GM21717 (cell line): ENCODE data around the gene CCDC33.
"Not testable (repeated sequence)": the region's sequence is repeated elsewhere in the genome, so short reads cannot be mapped to it uniquely, and the experiment has no call there.

Experiments used
- ATAC-seq: cut with Tn5 transposase; IDR thresholded peaks from one replicate; pipeline ENCODE4 v1.9.1; 2021; ENCODE audit warnings: mild to moderate bottlenecking, moderate library complexity; ENCODE audit not compliant: unreplicated experiment

Gene CCDC33

DNA sequence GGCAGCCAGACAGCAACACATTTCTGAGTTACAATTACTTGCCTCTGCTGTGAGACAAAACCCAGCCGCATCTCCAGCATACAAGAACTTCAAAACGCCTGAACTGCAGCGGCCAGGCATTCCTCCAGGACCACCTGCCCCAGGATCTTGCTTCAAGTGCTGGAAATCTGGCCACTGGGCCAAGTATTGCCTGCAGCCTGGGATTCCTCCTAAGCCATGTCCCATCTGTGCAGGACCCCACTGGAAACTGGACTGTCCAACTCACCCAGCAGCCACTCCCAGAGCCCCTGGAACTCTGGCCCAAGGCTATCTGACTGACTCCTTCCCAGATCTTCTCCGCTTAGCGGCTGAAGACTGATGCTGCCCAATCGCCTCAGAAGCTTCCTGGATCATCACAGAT lies 119.9 kb downstream of the CCDC33 start:
- ATAC-seq = not testable (repeated sequence)

DNA sequence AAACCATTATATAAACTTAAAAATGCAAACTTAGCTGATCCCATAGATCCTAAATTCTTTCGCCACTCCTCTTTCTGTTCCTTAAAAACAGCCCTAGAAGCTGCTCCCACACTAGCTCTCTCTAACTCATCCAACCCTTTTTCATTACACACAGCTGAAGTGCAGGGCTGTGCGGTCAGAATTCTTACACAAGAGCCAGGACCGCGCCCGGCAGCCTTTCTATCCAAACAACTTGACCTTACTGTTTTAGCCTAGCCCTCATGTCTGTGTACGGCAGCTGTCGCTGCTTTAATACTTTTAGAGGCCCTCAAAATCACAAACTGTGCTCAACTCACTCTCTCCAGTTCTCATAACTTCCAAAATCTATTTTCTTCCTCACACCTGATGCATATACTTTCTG lies 121.4 kb downstream of the CCDC33 start:
- not testable (repeated sequence) for ATAC-seq

DNA sequence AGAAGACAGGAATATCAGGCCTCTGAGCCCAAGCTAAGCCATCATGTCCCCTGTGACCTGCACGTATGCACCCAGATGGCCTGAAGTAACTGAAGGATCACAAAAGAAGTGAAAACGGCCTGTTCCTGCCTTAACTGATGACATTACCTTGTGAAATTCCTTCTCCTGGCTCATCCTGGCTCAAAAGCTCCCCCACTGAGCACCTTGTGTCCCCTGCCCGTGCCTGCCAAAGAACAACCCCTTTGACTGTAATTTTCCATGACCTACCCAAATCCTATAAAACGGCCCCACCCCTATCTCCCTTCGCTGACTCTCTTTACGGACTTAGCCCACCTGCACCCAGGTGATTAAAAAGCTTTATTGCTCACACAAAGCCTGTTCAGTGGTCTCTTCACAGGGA lies 123.2 kb downstream of the CCDC33 start:
- ATAC-seq = not testable (repeated sequence)

DNA sequence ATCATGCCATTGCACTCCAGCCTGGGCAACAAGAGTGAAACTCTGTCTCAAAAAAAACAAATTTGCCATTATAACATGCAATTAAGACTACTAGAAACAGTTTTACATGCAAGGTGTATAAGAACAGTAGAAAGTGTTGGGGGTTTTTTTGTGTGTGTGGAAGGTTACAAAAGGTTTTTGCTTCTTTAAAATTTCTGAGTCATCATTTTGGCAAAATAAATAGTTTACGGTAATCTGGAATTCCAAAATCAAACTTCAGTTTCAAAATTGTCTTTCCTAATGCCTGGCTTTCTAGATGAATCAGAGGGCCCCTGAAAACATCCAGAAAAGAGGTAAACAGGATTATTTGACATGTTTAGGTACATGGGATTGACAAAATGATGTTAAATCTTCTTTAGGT lies 124.7 kb downstream of the CCDC33 start:
- not testable (repeated sequence) for ATAC-seq

DNA sequence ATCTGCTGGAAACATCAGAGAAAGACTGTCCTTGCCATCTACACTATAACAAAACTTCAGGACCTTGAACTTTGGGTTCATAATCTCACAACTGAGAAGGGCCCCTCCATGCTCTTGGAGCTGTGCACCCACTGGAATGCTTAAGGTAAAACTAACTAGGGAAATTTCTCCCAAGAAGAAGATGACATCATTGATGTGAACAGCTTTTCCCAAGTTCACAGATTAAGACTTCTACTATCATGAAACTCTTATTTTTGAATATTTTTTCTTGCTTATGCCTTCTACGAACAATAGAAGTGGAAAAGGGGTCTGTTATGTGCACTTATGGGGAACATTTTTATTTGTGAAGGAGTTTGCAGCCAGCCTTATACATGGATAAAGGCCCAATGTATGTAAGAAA lies 126.4 kb downstream of the CCDC33 start:
- no peak for ATAC-seq

DNA sequence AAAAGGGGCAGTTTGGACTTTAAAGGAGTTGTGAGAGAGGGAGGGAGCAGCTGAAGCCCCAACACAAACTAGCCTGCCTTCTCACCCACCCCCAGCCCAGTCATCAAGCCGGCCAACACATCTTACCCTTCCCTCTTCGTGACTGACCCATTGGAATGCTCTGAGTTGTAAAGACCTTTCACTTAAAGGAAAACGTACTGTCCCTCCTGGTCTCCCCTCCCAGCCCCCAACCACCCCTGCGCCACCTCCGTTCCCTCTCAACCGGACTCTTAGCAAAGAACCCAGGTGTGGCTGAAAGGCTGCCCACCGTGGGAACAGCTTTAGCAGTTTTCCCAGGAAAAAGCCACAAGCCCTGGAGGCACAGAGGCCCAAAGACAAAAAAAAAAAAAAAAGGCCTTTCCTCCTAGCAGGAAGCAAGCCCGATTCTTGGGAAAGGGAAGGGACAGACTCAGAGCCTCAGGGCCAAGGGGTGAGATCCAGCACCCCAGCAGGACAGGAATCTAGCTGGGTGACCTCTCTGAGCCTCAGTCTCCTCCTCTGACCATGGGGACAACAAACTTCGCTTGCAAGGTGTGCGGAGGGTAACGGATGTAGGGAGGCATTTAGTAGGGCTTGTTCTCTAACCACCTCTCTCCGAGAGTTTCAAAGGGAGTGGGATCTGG lies 128.9 kb downstream of the CCDC33 start:
- no peak for ATAC-seq

DNA sequence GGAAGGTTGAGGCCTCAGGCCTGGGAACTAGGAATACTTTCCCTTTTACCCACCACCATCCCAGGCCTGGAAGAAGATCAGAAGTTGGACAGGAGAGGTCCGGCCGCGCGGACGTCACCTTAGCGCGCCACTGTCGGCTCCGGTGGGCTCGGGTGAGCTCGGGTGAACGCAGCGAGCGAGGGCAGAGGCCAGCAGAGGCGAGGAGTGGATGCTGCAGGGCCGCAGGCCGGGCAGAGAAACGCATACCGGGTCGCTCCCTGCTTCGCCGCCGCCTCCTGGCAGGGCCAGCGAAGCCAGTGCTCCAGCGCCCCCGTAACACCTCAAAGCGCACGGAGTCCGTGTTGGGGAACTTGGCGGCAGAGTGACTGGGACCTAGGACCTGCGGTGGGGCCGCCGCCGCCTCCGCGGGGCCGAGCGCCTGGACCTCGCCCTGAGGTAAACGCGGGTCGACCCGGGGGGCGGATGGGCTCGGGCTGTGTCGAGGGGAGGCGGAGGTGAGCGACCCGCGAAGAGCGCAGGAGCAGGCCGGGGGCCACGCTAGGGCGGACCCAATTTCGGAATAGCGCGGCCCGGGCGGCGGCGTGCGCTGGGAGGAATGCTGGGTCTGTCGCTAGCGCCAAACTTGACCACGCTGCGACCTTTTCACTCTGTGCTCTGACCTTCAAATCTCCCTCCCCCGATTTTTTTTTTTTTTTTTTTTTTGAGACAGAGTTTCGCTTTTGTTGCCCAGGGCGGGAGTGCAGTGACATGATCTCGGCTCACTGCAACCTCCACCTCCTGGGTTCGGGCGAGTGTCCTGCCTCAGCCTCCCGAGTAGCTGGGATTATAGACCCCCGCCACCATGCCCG lies 129.7 kb downstream of the CCDC33 start:
- ATAC-seq = no peak

DNA sequence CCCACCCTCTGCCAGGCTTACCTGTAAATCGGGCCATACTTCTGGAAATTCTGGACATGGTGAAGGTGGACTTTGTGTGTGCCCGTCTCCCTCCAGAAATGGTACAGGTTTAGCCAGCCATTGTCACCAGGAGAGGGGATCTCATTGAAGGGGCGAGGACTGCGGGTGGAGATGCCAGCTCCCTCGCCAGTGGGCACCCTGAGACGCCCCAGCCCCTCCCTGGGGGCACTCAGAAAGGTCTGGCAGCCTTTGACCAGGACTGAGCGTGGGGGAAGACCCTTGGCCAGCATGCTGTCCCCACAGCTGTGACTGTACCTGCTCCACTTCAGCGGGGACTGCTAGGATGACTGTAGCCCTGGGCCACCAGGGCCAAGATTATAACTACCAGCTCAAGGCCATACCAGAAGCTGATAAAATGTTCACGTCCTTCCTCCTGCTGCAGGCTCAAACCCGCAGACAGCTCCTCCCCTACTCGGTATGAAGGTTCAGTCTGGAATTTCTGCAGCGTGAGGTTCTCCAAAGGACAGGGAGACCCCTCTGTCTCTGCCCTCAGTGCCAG lies 131.2 kb downstream of the CCDC33 start, which contains the start of gene CYP11A1:
TSS of gene CYP11A1 (minus strand) at position 351 of the 559 bp plus-strand sequence. CDS start at position 290, 61 bp downstream.
- no peak for ATAC-seq

DNA sequence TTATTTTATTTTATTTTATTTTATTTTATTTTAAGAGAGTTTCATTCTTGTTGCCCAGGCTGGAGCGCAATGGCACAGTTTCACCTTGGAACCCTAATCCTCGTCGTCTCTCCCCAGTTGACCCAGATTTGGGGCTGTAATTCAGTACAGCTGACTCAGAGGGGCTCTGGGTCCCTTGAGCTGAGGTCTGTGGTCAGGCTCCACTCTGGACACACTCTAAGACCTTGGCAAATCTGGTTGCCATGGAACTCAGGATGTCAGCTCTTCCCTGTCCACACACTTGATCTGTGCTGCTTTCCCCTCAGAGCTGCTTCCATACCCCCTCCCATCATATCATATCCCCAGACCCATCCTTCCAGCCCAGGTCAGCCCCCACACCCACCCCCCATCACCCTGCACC lies 132.0 kb downstream of the CCDC33 start:
- no peak for ATAC-seq

DNA sequence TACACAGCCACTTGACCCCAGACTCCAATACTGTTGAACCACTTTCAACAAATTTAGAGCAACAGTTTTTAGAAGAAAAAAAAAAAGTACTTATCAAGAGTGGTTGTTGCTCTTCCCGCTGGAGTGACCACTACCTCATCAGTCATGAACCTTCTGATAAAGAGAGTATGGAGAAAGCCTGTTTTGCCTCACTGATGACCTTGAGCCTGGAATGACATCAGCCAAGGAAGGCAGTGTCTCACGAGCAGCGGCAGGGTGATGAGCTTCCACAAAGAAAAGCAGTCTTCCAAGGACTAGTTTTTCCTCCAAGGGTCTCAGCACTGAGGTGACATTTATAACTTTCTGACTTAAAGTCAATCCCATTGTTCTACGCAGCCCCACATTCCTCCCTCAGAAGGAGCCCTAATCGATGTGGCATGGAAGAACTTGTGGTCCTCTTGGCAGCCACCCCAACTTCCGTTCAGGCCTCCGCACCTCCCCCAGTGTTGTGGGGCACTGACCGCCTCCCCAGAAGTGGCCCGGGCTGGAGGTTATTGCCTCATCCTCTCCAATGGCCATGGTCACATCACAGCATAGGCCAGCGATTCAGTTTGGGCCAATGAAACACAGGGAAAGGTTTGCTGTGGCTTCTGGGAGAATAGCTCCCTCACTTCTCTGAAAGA lies 133.1 kb downstream of the CCDC33 start:
- ATAC-seq = no peak

DNA sequence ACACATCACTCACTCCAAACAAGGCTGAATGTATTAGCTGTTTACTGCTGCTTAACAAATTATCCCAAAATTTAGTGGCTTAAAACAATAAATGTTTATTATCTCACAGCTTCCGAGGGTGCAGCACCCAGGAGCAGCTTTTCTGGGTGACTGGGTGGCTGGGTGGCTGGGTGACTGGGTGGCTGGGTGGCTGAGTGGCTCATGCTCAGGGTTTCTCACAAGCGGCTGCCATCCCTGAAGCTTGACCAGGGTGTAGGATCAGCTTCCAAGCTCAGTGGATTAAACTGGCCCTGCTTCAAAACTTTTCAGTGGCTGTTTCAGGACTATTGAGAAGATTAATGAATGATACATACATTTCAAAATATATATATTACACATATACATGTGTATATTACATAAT lies 133.6 kb downstream of the CCDC33 start:
- ATAC-seq = no peak

DNA sequence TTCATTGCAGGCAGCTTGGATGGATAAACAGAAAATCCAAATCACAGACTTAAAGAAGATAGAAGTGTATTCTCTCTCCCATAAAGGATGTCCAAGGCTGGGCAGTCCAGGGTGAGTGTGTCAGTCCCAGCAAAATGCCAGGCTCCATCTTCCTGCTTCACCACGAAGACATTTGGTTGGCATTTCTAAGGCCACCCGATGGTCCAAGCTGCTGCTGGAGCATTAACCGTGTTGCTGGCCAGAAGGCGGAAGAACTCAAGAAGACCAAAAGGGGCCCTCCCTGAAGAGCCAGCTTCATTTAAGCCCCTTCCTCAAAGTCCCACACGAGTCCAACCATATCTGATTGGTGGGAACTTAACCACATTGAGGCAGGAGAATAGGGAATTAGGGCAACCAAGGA lies 134.3 kb downstream of the CCDC33 start:
- no peak for ATAC-seq

DNA sequence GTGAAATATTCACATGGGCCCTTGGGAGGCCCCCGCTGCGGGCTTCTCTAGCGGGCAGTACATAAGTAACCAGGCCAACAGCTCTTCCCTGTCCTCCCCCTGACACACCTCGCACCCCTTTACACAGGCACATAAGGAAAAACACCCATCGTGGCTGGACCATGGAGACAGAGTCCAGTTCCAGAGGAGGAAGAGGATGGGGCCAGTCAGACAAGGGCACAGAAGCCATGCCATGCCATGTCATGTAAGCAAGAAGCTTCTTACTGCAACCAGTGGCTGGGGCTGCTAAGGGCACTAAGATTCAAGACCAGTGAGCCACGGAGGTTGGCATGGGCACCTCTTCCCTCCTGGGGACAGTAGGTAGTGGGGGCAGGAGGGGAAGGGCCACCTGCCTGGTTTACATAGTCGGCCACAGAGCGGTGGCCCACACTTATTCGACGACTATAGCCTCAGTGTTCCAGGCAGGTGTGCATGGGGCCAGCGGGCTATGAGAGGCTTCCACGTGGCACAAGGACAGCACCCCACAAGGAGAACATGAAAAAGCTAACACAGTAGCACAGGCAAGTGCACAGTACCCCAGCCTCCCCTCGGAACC lies 137.0 kb downstream of the CCDC33 start:
- no peak for ATAC-seq

DNA sequence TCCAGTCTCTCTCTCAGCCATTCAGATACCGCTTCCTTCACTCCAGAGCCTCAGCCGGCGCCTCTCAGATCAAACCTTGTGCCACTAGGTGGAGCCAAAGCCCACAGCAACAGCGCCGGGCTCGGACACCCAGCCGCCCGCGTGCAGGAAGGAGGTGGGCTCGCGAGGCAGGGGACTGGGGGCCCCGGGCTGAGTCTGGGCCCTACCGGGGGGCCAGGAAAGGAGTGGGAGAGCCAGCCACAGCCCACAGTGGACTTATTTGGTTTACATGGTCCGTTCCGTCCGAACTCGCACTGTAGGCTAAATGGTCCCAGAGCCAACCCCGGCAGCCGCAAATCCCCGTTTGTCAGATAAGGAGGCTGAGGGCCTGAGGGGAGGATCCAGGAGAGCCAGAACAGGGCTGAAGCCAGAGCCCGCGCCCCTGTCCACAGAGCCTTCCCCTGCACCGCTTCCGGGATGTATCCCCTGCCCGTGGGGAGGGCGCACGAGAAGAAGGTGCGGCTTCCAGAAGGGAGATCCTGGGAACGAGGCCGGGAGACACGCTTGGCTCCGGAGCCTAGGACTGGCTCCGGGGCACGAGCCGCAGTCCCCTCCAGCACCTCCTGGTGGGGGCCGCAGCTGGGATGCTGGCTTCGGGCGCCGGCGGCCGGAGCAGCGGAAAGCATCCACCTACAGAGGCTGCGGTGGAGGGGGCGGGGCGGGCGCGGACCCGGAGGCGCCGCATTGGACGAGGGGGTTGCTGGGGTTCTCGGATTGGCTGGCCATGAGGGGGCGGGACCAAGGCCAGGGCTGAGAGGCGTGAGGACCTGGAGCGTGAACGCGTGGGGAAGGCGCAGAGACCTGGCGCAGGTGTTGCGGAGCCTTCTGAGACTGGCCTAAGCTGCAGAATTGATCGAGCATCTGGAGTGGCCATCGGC lies 137.9 kb downstream of the CCDC33 start:
- peak; percentile 50 for ATAC-seq

DNA sequence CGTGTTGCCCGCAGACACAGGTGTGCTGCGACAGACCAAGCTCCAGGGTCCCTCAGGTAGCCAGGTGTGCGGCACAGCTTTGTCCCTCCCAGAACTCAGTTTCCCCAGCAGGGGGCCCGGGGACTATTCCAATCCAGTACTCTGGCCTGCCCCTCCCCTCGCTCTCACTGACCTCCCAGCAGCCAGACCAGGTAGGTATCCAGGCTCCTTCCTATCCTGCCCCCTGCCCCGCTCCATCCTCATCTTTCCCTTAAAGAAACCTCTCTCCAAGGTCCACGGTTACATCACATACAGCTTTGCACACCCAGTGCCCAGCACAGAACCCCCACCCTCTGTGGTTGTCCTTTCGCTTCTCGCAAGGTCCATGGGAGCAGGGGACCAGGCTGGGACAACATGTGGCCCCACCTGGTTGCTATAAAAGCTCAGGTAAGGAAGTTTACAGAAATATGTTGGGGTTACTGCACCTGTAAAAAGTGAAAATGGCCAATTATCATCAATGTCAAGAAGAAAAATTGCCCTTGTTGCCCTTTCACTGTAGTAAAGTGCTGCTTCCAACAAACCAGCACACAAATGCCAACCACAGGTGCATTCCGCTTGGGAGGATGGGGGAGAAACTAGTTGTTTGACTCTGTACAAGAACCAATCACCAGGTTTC lies 138.6 kb downstream of the CCDC33 start:
- ATAC-seq = no peak

DNA sequence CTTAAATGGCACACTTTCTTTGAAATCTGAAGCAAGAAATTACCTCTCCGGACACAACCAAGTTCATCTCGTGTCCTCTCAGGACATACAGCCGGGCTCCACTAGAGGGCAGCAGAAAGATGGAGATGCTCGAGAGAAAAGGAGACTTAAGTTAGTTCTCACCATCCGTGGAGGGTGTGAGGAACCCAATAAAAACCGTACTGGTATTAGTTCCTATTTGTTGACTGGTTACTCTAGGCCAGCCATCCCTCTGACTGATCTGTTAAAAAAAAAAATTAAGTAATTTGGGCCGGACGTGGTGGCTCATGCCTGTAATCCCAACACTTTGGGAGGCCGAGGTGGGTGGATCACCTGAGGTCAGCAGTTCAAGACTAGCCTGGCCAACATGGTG lies 139.2 kb downstream of the CCDC33 start:
- ATAC-seq = no peak

DNA sequence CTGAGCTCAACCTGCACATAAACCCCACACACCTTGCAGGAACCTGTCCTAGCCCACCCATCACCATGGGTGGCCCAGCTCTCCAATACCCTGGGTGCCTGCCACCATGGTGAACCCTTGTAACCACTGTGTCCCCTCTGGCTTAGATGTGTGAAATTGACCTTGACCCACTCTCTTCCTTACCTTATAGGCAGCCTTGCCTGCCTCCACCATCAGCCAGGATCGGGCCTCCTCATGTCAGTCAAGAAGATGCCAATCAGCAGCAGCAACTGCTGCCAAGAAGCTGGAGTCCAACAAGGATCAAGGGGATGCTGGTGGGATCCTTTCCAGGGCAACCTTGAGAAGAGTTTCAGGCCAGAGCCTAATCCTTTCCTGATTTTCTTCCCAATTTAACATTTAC lies 140.1 kb downstream of the CCDC33 start:
- ATAC-seq = no peak

DNA sequence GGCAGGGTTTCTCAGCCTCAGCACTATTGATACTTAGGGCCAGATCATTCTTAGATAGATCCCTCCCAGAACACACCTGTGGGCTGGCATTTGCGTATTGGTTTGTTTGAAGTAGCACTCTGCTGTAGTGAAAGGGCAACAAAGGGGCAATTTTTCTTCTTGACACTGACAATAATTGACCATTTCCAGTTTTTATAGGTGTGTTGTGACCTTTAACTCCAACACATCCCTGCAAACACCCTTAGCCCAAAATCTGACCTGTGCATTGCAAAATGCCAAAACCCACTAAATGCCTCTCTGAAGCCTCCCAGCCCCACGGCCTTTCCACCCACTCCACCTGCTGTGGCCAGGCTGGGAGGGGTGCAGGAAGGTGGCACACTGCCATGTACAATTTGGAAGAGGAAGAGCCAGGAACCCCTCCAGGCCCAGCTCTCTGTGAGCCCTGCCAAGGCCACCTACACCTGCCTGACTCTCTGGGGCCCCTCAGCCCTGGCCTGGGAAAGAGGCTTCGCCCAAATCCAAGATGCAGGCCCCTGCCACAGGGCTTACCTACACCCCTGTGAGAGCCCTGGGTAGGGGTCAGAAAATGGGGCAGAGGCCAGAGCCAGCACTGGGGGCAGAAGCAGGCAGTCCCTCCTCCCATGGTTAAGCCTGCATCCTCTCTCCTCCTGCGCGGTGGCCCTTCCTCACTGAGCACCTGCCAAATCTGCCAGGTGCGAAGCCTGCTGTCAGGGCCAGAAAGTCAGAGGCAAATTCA lies 140.9 kb downstream of the CCDC33 start:
- no peak for ATAC-seq
